ENCODE data around the gene MBD2.
"Not testable (repeated sequence)": the region's sequence is repeated elsewhere in the genome, so short reads cannot be mapped to it uniquely, and the experiment has no call there.

MBD2 gene

GRCh38 chr18:54229421-54230059, 5.1 kb upstream of the MBD2 start:
- H3K9me3 ChIP-seq (replicated peaks in 1 of 11), result no peaks in the 10 kb centered on the region
- no peak overlapping the region for H3K4me3 ChIP-seq
- H3K9ac ChIP-seq, result no peak overlapping the region
- no peaks in the 10 kb centered on the region for H3K36me3 ChIP-seq
- H4K20me1 ChIP-seq, result no peaks in the 10 kb centered on the region
- H3K27me3 ChIP-seq, result no peaks in the 10 kb centered on the region
- H3K27ac ChIP-seq, result no peak overlapping the region
- peaks cover 0 to 18% (median 4%) of the 10 kb centered on the region in 10 experiments; a peak in 8 of 20 replicates for H3K4me1 ChIP-seq
- H3K4me2 ChIP-seq, result no peak overlapping the region
- TF ChIP-seq Cebpa-rat (IDR thresholded peaks at IDR 0.05), result no peak

- no peak overlapping the region for H3K9ac ChIP-seq
- peaks cover 3 to 4% (median 3%) of the 10 kb centered on the region in 11 experiments; a peak in 20 of 22 replicates for H4K20me1 ChIP-seq
- no peaks in the 10 kb centered on the region for H3K36me3 ChIP-seq
- H3K9me3 ChIP-seq (replicated peaks in 1 of 11), result no peaks in the 10 kb centered on the region
- peaks cover 2 to 14% (median 6%) of the 10 kb centered on the region in 10 experiments; a peak in 15 of 20 replicates for H3K4me1 ChIP-seq
- H3K4me2 ChIP-seq, result no peak overlapping the region
- no peak for TF ChIP-seq Cebpa-rat (IDR thresholded peaks at IDR 0.05)
- H3K4me3 ChIP-seq, result no peak overlapping the region
- H3K27ac ChIP-seq, result no peak overlapping the region
- no peaks in the 10 kb centered on the region for H3K27me3 ChIP-seq
Measured at GRCh38 chr18:54228364-54228763, 3.9 kb upstream of the MBD2 start.

- TF ChIP-seq Cebpa-rat (IDR thresholded peaks at IDR 0.05), result no peak
- Histone ChIP-seq H3K9me3 (replicated peaks in 1 of 11) (0 out of 22 replicates have a peak, but pooled peaks cover 0 to 6% (median 0%) of the 10 kb centered on the region in 11 experiments), H3K27ac (peak overlapping the region; percentile 86 to 97 (median 89)), H4K20me1 (peaks cover 50 to 51% (median 50%) of the 10 kb centered on the region in 11 experiments), H3K4me3 (peak overlapping the region; percentile 70 to 88 (median 78)), H3K27me3 (no peaks in the 10 kb centered on the region), H3K36me3 (peaks cover 0 to 26% (median 12%) of the 10 kb centered on the region in 11 experiments; a peak in 11 of 22 replicates), H3K4me1 (peaks cover 18 to 49% (median 39%) of the 10 kb centered on the region in 10 experiments), H3K9ac (peak overlapping the region; percentile 90 to 96 (median 93)), H3K4me2 (peak overlapping the region; percentile 83 to 97 (median 92))
Measured at GRCh38 chr18:54223568-54224241, 764 bp downstream of the MBD2 start.

- Histone ChIP-seq H3K4me2 (peak overlapping the region; percentile 83 to 97 (median 92)), H3K4me3 (peak overlapping the region; percentile 70 to 88 (median 78)), H3K27me3 (no peaks in the 10 kb centered on the region), H3K9me3 (replicated peaks in 1 of 11) (0 out of 22 replicates have a peak, but pooled peaks cover 0 to 6% (median 0%) of the 10 kb centered on the region in 11 experiments), H3K27ac (peak overlapping the region in 10 of 11 experiments; percentile 87 to 97 (median 90); a peak in 18 of 22 replicates), H3K4me1 (peaks cover 23 to 55% (median 46%) of the 10 kb centered on the region in 10 experiments), H3K9ac (peak overlapping the region; percentile 90 to 96 (median 93)), H4K20me1 (peaks cover 56 to 57% (median 57%) of the 10 kb centered on the region in 11 experiments), H3K36me3 (peaks cover 0 to 26% (median 12%) of the 10 kb centered on the region in 11 experiments; a peak in 11 of 22 replicates)
- no peak for TF ChIP-seq Cebpa-rat (IDR thresholded peaks at IDR 0.05)
Measured at GRCh38 chr18:54222922-54223567, 1.4 kb downstream of the MBD2 start.

- no peaks in the 10 kb centered on the region for H3K27me3 ChIP-seq
- H3K9ac ChIP-seq, result 0 out of 22 replicates have a peak overlapping the region, but pooled peaks of 1 of the 11 experiments have one; percentile 17
- peaks cover 70 to 83% (median 79%) of the 10 kb centered on the region in 11 experiments for H4K20me1 ChIP-seq
- no peak overlapping the region for H3K27ac ChIP-seq
- TF ChIP-seq Cebpa-rat (IDR thresholded peaks at IDR 0.05), result no peak
- H3K4me2 ChIP-seq, result peak overlapping the region in 7 of 11 experiments; percentile 0 to 97 (median 28); a peak in 10 of 22 replicates
- peaks cover 6 to 40% (median 27%) of the 10 kb centered on the region in 11 experiments; a peak in 18 of 22 replicates for H3K36me3 ChIP-seq
- H3K4me3 ChIP-seq, result no peak overlapping the region
- H3K9me3 ChIP-seq (replicated peaks in 1 of 11), result peaks cover 0 to 20% (median 4%) of the 10 kb centered on the region in 11 experiments; a peak in 7 of 22 replicates
- H3K4me1 ChIP-seq, result peaks cover 26 to 70% (median 56%) of the 10 kb centered on the region in 10 experiments
Measured at GRCh38 chr18:54220406-54220805, 4.1 kb downstream of the MBD2 start.

GRCh38 chr18:54218803-54219202, 5.7 kb downstream of the MBD2 start:
- H4K20me1 ChIP-seq, result peaks cover 74 to 99% (median 93%) of the 10 kb centered on the region in 11 experiments
- H3K36me3 ChIP-seq, result peaks cover 6 to 54% (median 37%) of the 10 kb centered on the region in 11 experiments; a peak in 20 of 22 replicates
- peaks cover 22 to 70% (median 54%) of the 10 kb centered on the region in 10 experiments for H3K4me1 ChIP-seq
- H3K27me3 ChIP-seq, H3K27ac ChIP-seq, H3K9ac ChIP-seq, H3K4me3 ChIP-seq: not testable (repeated sequence)
- peaks cover 0 to 26% (median 11%) of the 10 kb centered on the region in 11 experiments; a peak in 9 of 22 replicates for H3K9me3 ChIP-seq (replicated peaks in 1 of 11)
- H3K4me2 ChIP-seq, result peak overlapping the region in 8 of 11 experiments; percentile 12 to 62 (median 40); a peak in 13 of 22 replicates

GRCh38 chr18:54218299-54218698, 6.2 kb downstream of the MBD2 start:
- Histone ChIP-seq H3K9me3 (replicated peaks in 1 of 11) (peaks cover 0 to 28% (median 11%) of the 10 kb centered on the region in 11 experiments; a peak in 9 of 22 replicates), H3K36me3 (peaks cover 6 to 58% (median 37%) of the 10 kb centered on the region in 11 experiments; a peak in 20 of 22 replicates), H3K4me2 (peak overlapping the region in 8 of 11 experiments; percentile 12 to 62 (median 40); a peak in 15 of 22 replicates), H3K4me3 (no peak overlapping the region), H3K27ac (no peak overlapping the region), H3K9ac (no peak overlapping the region), H3K4me1 (peaks cover 22 to 67% (median 52%) of the 10 kb centered on the region in 10 experiments), H4K20me1 (peaks cover 70 to 100% (median 92%) of the 10 kb centered on the region in 11 experiments), H3K27me3 (no peaks in the 10 kb centered on the region)
- TF ChIP-seq Cebpa-rat (IDR thresholded peaks at IDR 0.05), result no peak

- H3K4me3 ChIP-seq, result no peak overlapping the region
- H3K27ac ChIP-seq, result no peak overlapping the region
- peaks cover 15 to 60% (median 45%) of the 10 kb centered on the region in 10 experiments for H3K4me1 ChIP-seq
- H3K27me3 ChIP-seq, result no peaks in the 10 kb centered on the region
- H3K9me3 ChIP-seq (replicated peaks in 1 of 11), result peaks cover 0 to 31% (median 13%) of the 10 kb centered on the region in 11 experiments; a peak in 9 of 22 replicates
- peaks cover 6 to 61% (median 37%) of the 10 kb centered on the region in 11 experiments; a peak in 20 of 22 replicates for H3K36me3 ChIP-seq
- H4K20me1 ChIP-seq, result peaks cover 64 to 99% (median 90%) of the 10 kb centered on the region in 11 experiments
- TF ChIP-seq Cebpa-rat (IDR thresholded peaks at IDR 0.05), result no peak
- H3K9ac ChIP-seq, result no peak overlapping the region
- peak overlapping the region in 10 of 11 experiments; percentile 28 to 62 (median 48); a peak in 17 of 22 replicates for H3K4me2 ChIP-seq
Measured at GRCh38 chr18:54217624-54218023, 6.8 kb downstream of the MBD2 start.

All from BLaER1 treated with 17β-estradiol and CSF1 and Interleukin-3, amounts not matched to agents 10 nM and 100 nM (cell line).